GM18868 (cell line): Measurements from ENCODE around the gene DXO.
"Not testable (repeated sequence)": the region's sequence is repeated elsewhere in the genome, so short reads cannot be mapped to it uniquely, and the experiment has no call there.

Experiments
- ATAC-seq: cut with Tn5 transposase; IDR thresholded peaks from one replicate; pipeline ENCODE4 v1.9.1; 2021; ENCODE audit warnings: mild to moderate bottlenecking, moderate library complexity; ENCODE audit not compliant: unreplicated experiment

The DXO gene

GRCh38 chr6:31971993-31972708, at the start of gene DXO:
TSS of gene DXO (minus strand) at chr6:31972138. CDS start at chr6:31971675, 463 bp downstream.
- peak; percentile 87 for ATAC-seq

- not testable (repeated sequence) for ATAC-seq
Measured at GRCh38 chr6:32014547-32014946, 42.6 kb upstream of the DXO start, which contains the start of gene C4B. TSS of gene C4B (plus strand) at chr6:32014795. CDS start at chr6:32014846, 51 bp downstream.

GRCh38 chr6:32013738-32014137, 41.8 kb upstream of the DXO start:
- not testable (repeated sequence) for ATAC-seq

GRCh38 chr6:32012941-32013617, 41.1 kb upstream of the DXO start:
- not testable (repeated sequence) for ATAC-seq

- not testable (repeated sequence) for ATAC-seq
Measured at GRCh38 chr6:32010856-32011530, 39.1 kb upstream of the DXO start.

- ATAC-seq, result not testable (repeated sequence)
Measured at GRCh38 chr6:32009537-32009936, 37.6 kb upstream of the DXO start.

- not testable (repeated sequence) for ATAC-seq
Measured at GRCh38 chr6:32008616-32009015, 36.7 kb upstream of the DXO start.

- ATAC-seq, result not testable (repeated sequence)
Measured at GRCh38 chr6:32008037-32008436, 36.1 kb upstream of the DXO start.

GRCh38 chr6:32007086-32007485, 35.1 kb upstream of the DXO start:
- not testable (repeated sequence) for ATAC-seq

- ATAC-seq, result not testable (repeated sequence)
Measured at GRCh38 chr6:32005991-32006529, 34.1 kb upstream of the DXO start.

GRCh38 chr6:32005538-32005880, 33.6 kb upstream of the DXO start:
- ATAC-seq, result not testable (repeated sequence)

GRCh38 chr6:32004864-32005537, 33.1 kb upstream of the DXO start:
- not testable (repeated sequence) for ATAC-seq

GRCh38 chr6:32004393-32004792, 32.5 kb upstream of the DXO start:
- not testable (repeated sequence) for ATAC-seq

- not testable (repeated sequence) for ATAC-seq
Measured at GRCh38 chr6:32003301-32003700, 31.4 kb upstream of the DXO start.

GRCh38 chr6:32002546-32003268, 30.8 kb upstream of the DXO start:
- not testable (repeated sequence) for ATAC-seq

GRCh38 chr6:31996385-31996784, 24.4 kb upstream of the DXO start:
- ATAC-seq, result not testable (repeated sequence)

GRCh38 chr6:31994421-31994820, 22.5 kb upstream of the DXO start:
- not testable (repeated sequence) for ATAC-seq

GRCh38 chr6:31989363-31989762, 17.4 kb upstream of the DXO start:
- ATAC-seq, result not testable (repeated sequence)

GRCh38 chr6:31981744-31982143, 9.8 kb upstream of the DXO start, which contains the start of gene C4A:
TSS of gene C4A (plus strand) at chr6:31982057. CDS start at chr6:31982108, 51 bp downstream.
- not testable (repeated sequence) for ATAC-seq

GRCh38 chr6:31980998-31981397, 9.1 kb upstream of the DXO start:
- not testable (repeated sequence) for ATAC-seq
